OCI-LY7 (cell line): ENCODE results near the gene PARD3.

ENCODE experiments used
- CTCF ChIP-seq: fragments of 200-600 bp; sonication (generic); conservative IDR thresholded peaks from 2 replicates; pipeline ENCODE4 v1.5.1; 2014; ENCODE audit warnings: mild to moderate bottlenecking, antibody characterized with exemption, low read length, moderate library complexity, mixed read lengths
- EZH2phosphoT487 ChIP-seq: fragments of 200-600 bp; sonication (generic); IDR thresholded peaks from 2 replicates; pipeline ENCODE4 v1.6.1; 2018; ENCODE audit warnings: low read depth, borderline replicate concordance, mild to moderate bottlenecking, mixed run types, antibody characterized with exemption, low read length, moderate library complexity, mixed read lengths

DNA sequence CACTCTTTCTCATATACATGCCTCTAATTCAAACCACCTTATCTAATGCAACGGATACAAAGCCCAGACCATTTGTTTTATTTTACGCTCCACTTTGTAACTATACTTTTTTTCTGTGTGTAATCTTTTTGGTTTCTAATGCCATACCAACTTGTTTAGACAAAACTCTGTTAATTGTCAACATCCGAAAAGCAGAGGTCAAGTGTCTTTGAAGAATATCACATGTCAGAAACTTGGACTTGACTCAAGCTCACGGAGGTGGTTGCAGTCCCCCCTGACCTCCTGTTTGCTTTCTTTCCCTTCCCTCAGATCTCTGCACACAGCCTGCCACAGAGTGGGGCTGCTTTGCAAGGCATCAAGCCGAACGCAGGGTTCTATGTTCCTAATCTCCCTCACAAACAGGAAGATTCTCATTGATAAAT lies 698.9 kb downstream of the PARD3 start:
- TF ChIP-seq CTCF = no peak
- TF ChIP-seq EZH2phosphoT487 = no peak
